Activated CD4-positive, CD25-positive, alpha-beta regulatory T cell treated with anti-CD3 and anti-CD28 coated beads, Interleukin-2, amount 50 U/mL, for 24 hours (primary cell): ENCODE measurements around the gene TMEM52.
A peak's percentile ranks its signal among the peaks of the same experiment; 100 is the strongest.

Source experiments
- ATAC-seq, 2 donors: fragments of 150-1000 bp; cut with Tn5 transposase; one replicate each; pipeline ENCODE4 v1.10.0; 2021; ENCODE audit warnings: mild to moderate bottlenecking in 1 of 2, moderate library complexity in 1 of 2

TMEM52 gene

GRCh38 chr1:1914101-1914970, 4.7 kb downstream of the TMEM52 start:
- ATAC-seq: no peak

GRCh38 chr1:1911350-1912041, 7.6 kb downstream of the TMEM52 start:
- no peak for ATAC-seq

GRCh38 chr1:1910651-1911331, 8.3 kb downstream of the TMEM52 start:
- ATAC-seq: no peak

GRCh38 chr1:1910033-1910465, 9.0 kb downstream of the TMEM52 start:
- ATAC-seq: no peak

- ATAC-seq: no peak
These were observed 10.6 kb downstream of the TMEM52 start for GRCh38 chr1:1908506-1908791.

- no peak for ATAC-seq
These were observed 11.9 kb downstream of the TMEM52 start for GRCh38 chr1:1907098-1907736.

- peak; percentile 33 to 34 for ATAC-seq
These were observed 12.6 kb downstream of the TMEM52 start for GRCh38 chr1:1906185-1907097.

GRCh38 chr1:1903224-1903623, 15.9 kb downstream of the TMEM52 start:
- ATAC-seq: no peak

GRCh38 chr1:1901641-1902294, 17.3 kb downstream of the TMEM52 start:
- ATAC-seq: no peak

GRCh38 chr1:1900883-1901640, 18.0 kb downstream of the TMEM52 start:
- ATAC-seq: no peak

GRCh38 chr1:1899967-1900327, 19.1 kb downstream of the TMEM52 start:
- ATAC-seq: no peak

- ATAC-seq: no peak
These were observed 19.7 kb downstream of the TMEM52 start for GRCh38 chr1:1899266-1899966.

GRCh38 chr1:1898246-1898933, 20.7 kb downstream of the TMEM52 start:
- ATAC-seq: no peak

- ATAC-seq: no peak
These were observed 23.4 kb downstream of the TMEM52 start for GRCh38 chr1:1895456-1896336.

GRCh38 chr1:1895060-1895418, 24.0 kb downstream of the TMEM52 start:
- ATAC-seq: no peak

GRCh38 chr1:1894354-1895059, 24.6 kb downstream of the TMEM52 start:
- ATAC-seq: no peak

- no peak for ATAC-seq
These were observed 25.1 kb downstream of the TMEM52 start for GRCh38 chr1:1893997-1894353.
